OCI-LY1 (cell line): ENCODE data around the gene ZFPL1.

ENCODE experiments used
- EZH2 ChIP-seq: fragments of 200-600 bp; sonication (generic), shearing (Covaris generic); IDR thresholded peaks from 2 replicates; pipeline ENCODE4 v1.8.0; 2017; ENCODE audit warnings: borderline replicate concordance, mixed run types, mild to moderate bottlenecking, antibody characterized with exemption, low read length, moderate library complexity, mixed read lengths
- TF ChIP-seq, protein P1 (sequence below): fragments of 200-600 bp; sonication (generic), shearing (Covaris generic); IDR thresholded peaks from 2 replicates; pipeline ENCODE4 v1.5.1; 2017; ENCODE audit warnings: mild to moderate bottlenecking, antibody characterized with exemption, low read length, moderate library complexity, mixed read lengths

DNA sequence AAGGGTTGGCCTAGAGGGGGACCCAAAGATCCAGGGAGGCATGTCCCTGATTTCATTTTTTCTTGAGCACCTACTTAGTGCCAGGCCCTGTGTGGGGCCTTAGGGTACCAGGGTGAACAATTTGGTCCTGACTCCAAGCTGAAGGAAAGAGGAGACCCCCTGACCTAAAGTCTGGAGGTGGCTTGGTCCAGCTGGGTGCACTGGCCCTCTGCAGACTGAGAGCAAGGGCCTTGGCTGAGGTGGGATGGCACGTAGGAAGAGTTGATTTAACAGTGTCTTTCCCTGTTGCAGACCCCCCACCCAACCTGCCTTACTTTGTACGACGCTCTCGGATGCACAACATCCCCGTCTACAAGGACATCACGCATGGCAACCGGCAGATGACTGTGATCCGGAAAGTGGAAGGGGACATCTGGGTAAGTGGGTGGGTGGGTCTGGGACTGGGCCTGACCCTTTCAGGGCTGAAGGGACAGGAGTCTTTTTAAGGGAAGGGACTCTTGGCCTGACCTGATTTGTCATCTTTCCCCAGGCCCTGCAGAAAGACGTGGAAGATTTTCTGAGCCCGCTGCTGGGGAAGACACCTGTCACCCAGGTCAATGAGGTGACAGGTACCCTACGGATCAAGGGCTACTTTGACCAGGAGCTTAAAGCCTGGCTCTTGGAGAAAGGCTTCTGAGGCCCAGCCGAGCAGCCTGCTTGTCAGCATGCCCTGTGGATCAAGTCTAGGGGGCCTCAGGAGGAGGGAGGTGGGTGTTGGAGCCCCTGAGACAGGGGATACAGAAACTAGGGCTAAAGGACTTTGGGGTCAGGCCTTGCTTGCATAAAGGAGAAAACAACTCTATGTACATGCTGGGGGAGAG, 41.4 kb downstream of the ZFPL1 start:
- TF ChIP-seq, protein P1, sequence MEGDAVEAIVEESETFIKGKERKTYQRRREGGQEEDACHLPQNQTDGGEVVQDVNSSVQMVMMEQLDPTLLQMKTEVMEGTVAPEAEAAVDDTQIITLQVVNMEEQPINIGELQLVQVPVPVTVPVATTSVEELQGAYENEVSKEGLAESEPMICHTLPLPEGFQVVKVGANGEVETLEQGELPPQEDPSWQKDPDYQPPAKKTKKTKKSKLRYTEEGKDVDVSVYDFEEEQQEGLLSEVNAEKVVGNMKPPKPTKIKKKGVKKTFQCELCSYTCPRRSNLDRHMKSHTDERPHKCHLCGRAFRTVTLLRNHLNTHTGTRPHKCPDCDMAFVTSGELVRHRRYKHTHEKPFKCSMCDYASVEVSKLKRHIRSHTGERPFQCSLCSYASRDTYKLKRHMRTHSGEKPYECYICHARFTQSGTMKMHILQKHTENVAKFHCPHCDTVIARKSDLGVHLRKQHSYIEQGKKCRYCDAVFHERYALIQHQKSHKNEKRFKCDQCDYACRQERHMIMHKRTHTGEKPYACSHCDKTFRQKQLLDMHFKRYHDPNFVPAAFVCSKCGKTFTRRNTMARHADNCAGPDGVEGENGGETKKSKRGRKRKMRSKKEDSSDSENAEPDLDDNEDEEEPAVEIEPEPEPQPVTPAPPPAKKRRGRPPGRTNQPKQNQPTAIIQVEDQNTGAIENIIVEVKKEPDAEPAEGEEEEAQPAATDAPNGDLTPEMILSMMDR, result no peak
- no peak for TF ChIP-seq EZH2
